Type B pancreatic cell (in vitro differentiated cells): ENCODE results near the gene TCF19. TPM values are rescaled to one million over a fixed set of nuclear protein-coding genes. Genes with fewer than 3 reads are reported as not detected.

Experiments
- DNase-seq: peaks from one replicate; pipeline ENCODE4 v3.0.0; 2021; ENCODE audit warnings: mixed read lengths; ENCODE audit not compliant: unreplicated experiment; ENCODE audit errors: extremely low spot score
- H3K27ac Mint-ChIP-seq: 2 replicates; pipeline ENCODE4 v1.8.0; 2021; ENCODE audit warnings: mild to moderate bottlenecking, mixed read lengths
- H3K27me3 Mint-ChIP-seq: 2 replicates; pipeline ENCODE4 v1.8.0; 2021; ENCODE audit warnings: mixed read lengths
- H3K36me3 Mint-ChIP-seq: 2 replicates; pipeline ENCODE4 v1.8.0; 2021; ENCODE audit warnings: mixed read lengths
- H3K4me1 Mint-ChIP-seq: one replicate; pipeline ENCODE4 v1.8.0; 2021; ENCODE audit warnings: mixed read lengths; ENCODE audit not compliant: unreplicated experiment
- H3K4me3 Mint-ChIP-seq: 2 replicates; pipeline ENCODE4 v1.8.0; 2021; ENCODE audit warnings: mild to moderate bottlenecking, mixed read lengths
- H3K9me3 Mint-ChIP-seq: 2 replicates; pipeline ENCODE4 v1.8.0; 2021; ENCODE audit warnings: mixed read lengths
- CTCF ChIP-seq: fragments of 200-600 bp; sonication (generic); conservative IDR thresholded peaks from 2 replicates; pipeline ENCODE4 v1.5.0; 2021; ENCODE audit warnings: antibody characterized with exemption, mild to moderate bottlenecking
- long read RNA-seq: library from polyadenylated mRNA; unstranded; transcript quantifications from one replicate; pipeline ENCODE4 v2.0.0, GENCODE V29; 2020
- total RNA-seq: library from RNA; stranded (reverse); gene quantifications from 2 replicates; pipeline ENCODE4 v1.2.1, GENCODE V29; 2021; ENCODE audit warnings: low replicate concordance

Gene TCF19
- total RNA-seq, result 8.9 and 18.9 TPM in 2 replicates
- long read RNA-seq, transcript TCF19-201 (4 exons, 3,039 nt), result major isoform, 5 of 18 reads
- long read RNA-seq, partial matches to known transcripts, result 9 of 18 reads
- long read RNA-seq, other reads (novel, unspliced or antisense), result 1 of 18 reads

GRCh38 chr6:31158140-31158862 lies at the start of gene TCF19:
Gene TCF19, plus strand, starts transcription at chr6:31158589. Its CDS starts 881 bp downstream, at chr6:31159470.
- no peaks in the 10 kb centered on the region for H3K27me3 Mint-ChIP-seq
- peaks cover 7% of the 10 kb centered on the region for H3K36me3 Mint-ChIP-seq
- peak; percentile 98 for DNase-seq
- no peak for TF ChIP-seq CTCF
- peak within 1 kb of the TSS; percentile 94 for H3K4me3 Mint-ChIP-seq
- no peaks in the 10 kb centered on the region for H3K9me3 Mint-ChIP-seq
- peak within 1 kb of the TSS; percentile 81 for H3K27ac Mint-ChIP-seq
- H3K4me1 Mint-ChIP-seq, result peaks cover 21% of the 10 kb centered on the region

GRCh38 chr6:31110825-31111582 lies 47.4 kb upstream of the TCF19 start:
- Mint-ChIP-seq H3K27ac (no peak overlapping the region), H3K36me3 (no peaks in the 10 kb centered on the region)
- no peak for DNase-seq

GRCh38 chr6:31111712-31112111 lies 46.7 kb upstream of the TCF19 start:
- Mint-ChIP-seq H3K36me3 (no peaks in the 10 kb centered on the region), H3K9me3 (no peaks in the 10 kb centered on the region), H3K27ac (no peak overlapping the region), H3K4me3 (no peak overlapping the region), H3K4me1 (no peaks in the 10 kb centered on the region), H3K27me3 (peaks cover 55% of the 10 kb centered on the region)
- no peak for DNase-seq
- no peak for TF ChIP-seq CTCF

More at GRCh38 chr6:31110825-31111582, 47.4 kb upstream of the TCF19 start:
- Mint-ChIP-seq H3K4me1 (no peaks in the 10 kb centered on the region), H3K4me3 (no peak overlapping the region), H3K9me3 (no peaks in the 10 kb centered on the region), H3K27me3 (peaks cover 53% of the 10 kb centered on the region)
- no peak for TF ChIP-seq CTCF

- no peaks in the 10 kb centered on the region for H3K4me1 Mint-ChIP-seq
- no peaks in the 10 kb centered on the region for H3K36me3 Mint-ChIP-seq
- H3K27me3 Mint-ChIP-seq, result peaks cover 62% of the 10 kb centered on the region
- no peak within 1 kb of the TSS for H3K27ac Mint-ChIP-seq
- no peak within 1 kb of the TSS for H3K4me3 Mint-ChIP-seq
- H3K9me3 Mint-ChIP-seq, result no peaks in the 10 kb centered on the region
- no peak for DNase-seq
- TF ChIP-seq CTCF, result no peak
Measured at GRCh38 chr6:31112478-31112877, 45.9 kb upstream of the TCF19 start, which contains the start of gene C6orf15. Gene C6orf15, minus strand, starts transcription at chr6:31112575. Its CDS starts 20 bp downstream, at chr6:31112555.

GRCh38 chr6:31113861-31114540 lies 44.4 kb upstream of the TCF19 start:
- peaks cover 67% of the 10 kb centered on the region for H3K27me3 Mint-ChIP-seq
- no peaks in the 10 kb centered on the region for H3K4me1 Mint-ChIP-seq
- H3K4me3 Mint-ChIP-seq, result no peak overlapping the region
- H3K27ac Mint-ChIP-seq, result no peak overlapping the region
- DNase-seq, result no peak
- H3K36me3 Mint-ChIP-seq, result no peaks in the 10 kb centered on the region
- H3K9me3 Mint-ChIP-seq, result no peaks in the 10 kb centered on the region
- no peak for TF ChIP-seq CTCF
